ENCODE measurements around the gene FBLN1.

- TF ChIP-seq CTCF (IDR thresholded peaks at IDR 0.05; ENCODE audit: low read depth, low read length) (no peak), EZH2phosphoT487 (IDR thresholded peaks at IDR 0.05; ENCODE audit: low read depth) (no peak)
Measured at GRCh38 chr22:45524157-45524556, 21.5 kb downstream of the FBLN1 start.
